Keratinocyte (primary cell): ENCODE results near the gene C17orf75. TPM values are rescaled to one million over a fixed set of nuclear protein-coding genes. Genes with fewer than 3 reads are reported as not detected.

Experiments used
- DNase-seq: peaks from one replicate; pipeline ENCODE4 v3.0.0-alpha.2; 2011; ENCODE audit warnings: low read depth, missing footprints, low spot score
- FAIRE-seq: peaks from 2 replicates; lab custom pipeline; 2011; peaks lifted over from hg19 to GRCh38; lab: Jason Lieb, UNC
- H2AFZ ChIP-seq: 2 replicates; pipeline ENCODE4 v1.6.0; 2012; ENCODE audit warnings: low read length, control low read depth, inconsistent platforms; ENCODE audit not compliant: control insufficient read depth
- H3K27ac ChIP-seq: 2 replicates; pipeline ENCODE4 v1.5.1; 2011; ENCODE audit warnings: low read length; ENCODE audit not compliant: control insufficient read depth, insufficient read depth
- H3K27me3 ChIP-seq: 3 replicates; pipeline ENCODE4 v1.6.0; 2011; ENCODE audit warnings: low read length; ENCODE audit not compliant: control insufficient read depth, insufficient read depth; ENCODE audit errors: extremely low read depth
- H3K36me3 ChIP-seq, 2 experiments: 2 replicates in 1 of 2; 3 replicates in 1 of 2; pipeline ENCODE4 v1.5.1; 2011; ENCODE audit warnings: low read length in 2 of 2, mild to moderate bottlenecking in 1 of 2; ENCODE audit not compliant: control insufficient read depth in 2 of 2, insufficient read depth in 2 of 2; ENCODE audit errors: extremely low read depth in 1 of 2
- H3K4me1 ChIP-seq: 3 replicates; pipeline ENCODE4 v1.5.1; 2011; ENCODE audit warnings: low read length; ENCODE audit not compliant: control insufficient read depth, insufficient read depth; ENCODE audit errors: extremely low read depth
- H3K4me2 ChIP-seq: 3 replicates; pipeline ENCODE4 v1.6.0; 2011; ENCODE audit warnings: low read depth, low read length; ENCODE audit not compliant: control insufficient read depth, insufficient read depth; ENCODE audit errors: extremely low read depth
- H3K4me3 ChIP-seq, 3 experiments: fragments of 200-600 bp in 1 of 3; sonication (generic) in 1 of 3; 2 replicates in 2 of 3; 3 replicates in 1 of 3; pipeline ENCODE4 v1.5.1; 2011 to 2016; ENCODE audit warnings: low read length in 3 of 3, mild to moderate bottlenecking in 3 of 3, control low read depth in 2 of 3, inconsistent platforms in 1 of 3, low read depth in 1 of 3, mixed read lengths in 1 of 3, mixed run types in 1 of 3, moderate library complexity in 1 of 3; ENCODE audit not compliant: control insufficient read depth in 2 of 3, insufficient read depth in 2 of 3; ENCODE audit errors: extremely low read depth in 1 of 3
- H3K79me2 ChIP-seq: 2 replicates; pipeline ENCODE4 v1.6.0; 2012; ENCODE audit warnings: low read length; ENCODE audit not compliant: control insufficient read depth, insufficient read depth
- H3K9ac ChIP-seq: 3 replicates; pipeline ENCODE4 v1.6.0; 2011; ENCODE audit warnings: low read length; ENCODE audit not compliant: control insufficient read depth, insufficient read depth; ENCODE audit errors: extremely low read depth
- H3K9me1 ChIP-seq: 3 replicates; pipeline ENCODE4 v1.6.0; 2011; ENCODE audit warnings: low read length; ENCODE audit not compliant: control insufficient read depth, insufficient read depth; ENCODE audit errors: extremely low read depth
- H3K9me3 ChIP-seq: 2 replicates; pipeline ENCODE4 v1.5.1; 2012; ENCODE audit warnings: low read depth, low read length; ENCODE audit not compliant: control insufficient read depth
- H4K20me1 ChIP-seq: 3 replicates; pipeline ENCODE4 v1.6.0; 2011; ENCODE audit warnings: low read length; ENCODE audit not compliant: control insufficient read depth, insufficient read depth; ENCODE audit errors: extremely low read depth
- EZH2 ChIP-seq: IDR thresholded peaks from one replicate; pipeline ENCODE4 v1.6.1; 2012; ENCODE audit warnings: inconsistent platforms, mild to moderate bottlenecking, low read length, moderate library complexity
- dilution Hi-C: fragments of 300-500 bp; cut with MboI; formaldehyde crosslinking; loops from one replicate; pipeline ENCODE4 v1.7.0; 2020; ENCODE audit warnings: low sequenced_read_pairs; ENCODE audit not compliant: extremely low pct_ligation_motif_present
- polyA plus RNA-seq, 5 experiments: library from polyadenylated mRNA; depleted of rRNA in 3 of 5; stranded (reverse) in 3 of 5; stranded (forward) in 1 of 5; unstranded in 1 of 5; fragments of >200 nt; gene quantifications; 1 replicate in 1 of 5; 2 replicates in 3 of 5; 3 replicates in 1 of 5; pipeline versions ENCODE4 v1.2.1 to v1.2.3, GENCODE V29; 2011 to 2012; ENCODE audit warnings: missing spikeins in 2 of 5, low read depth in 1 of 5, low replicate concordance in 1 of 5
- TF ChIP-seq, protein P1 (sequence below), 3 experiments: IDR thresholded peaks in 1 of 3; conservative IDR thresholded peaks in 1 of 3; optimal IDR thresholded peaks in 1 of 3; 2 replicates in 2 of 3; 3 replicates in 1 of 3; pipeline versions ENCODE3 to v1.5.1; 2011; ENCODE audit warnings: low read length in 3 of 3, mild to moderate bottlenecking in 3 of 3, moderate library complexity in 2 of 3, control low read depth in 1 of 3, inconsistent platforms in 1 of 3; ENCODE audit not compliant: insufficient read depth in 2 of 3; ENCODE audit errors: extremely low read depth in 1 of 3

Gene C17orf75
- polyA plus RNA-seq, 1 donor (not counting 4 experiments of a cell fraction or from before 2014, with no cell fraction given) = 18.7 TPM

DNA sequence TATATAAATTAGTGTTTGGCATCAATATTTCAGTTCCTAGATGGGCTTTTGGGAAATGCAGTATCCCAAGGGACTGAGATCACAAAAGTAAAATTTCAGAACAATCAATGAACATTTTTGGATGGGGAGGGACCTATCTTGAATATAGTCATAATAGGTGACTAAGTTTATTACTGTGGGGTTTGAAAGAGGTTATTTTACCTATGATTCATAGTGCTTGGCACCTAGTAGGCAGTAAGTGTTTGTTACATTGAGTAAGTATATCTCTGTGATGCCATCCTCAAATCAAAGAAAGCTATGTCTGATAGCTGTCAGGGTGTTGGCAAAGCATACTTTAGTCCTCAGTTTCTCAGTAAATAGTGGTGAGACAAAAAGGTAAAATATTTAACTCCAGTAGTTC lies 44.9 kb upstream of the C17orf75 start:
- H3K36me3 ChIP-seq = peaks cover 4 to 14% of the 10 kb centered on the region in 2 experiments
- peak overlapping the region; percentile 2 for H3K27ac ChIP-seq
- H3K9ac ChIP-seq = no peak overlapping the region
- H3K4me2 ChIP-seq = no peak overlapping the region
- no peaks in the 10 kb centered on the region for H3K27me3 ChIP-seq
- FAIRE-seq (no peak), DNase-seq (no peak)
- H3K9me1 ChIP-seq = no peaks in the 10 kb centered on the region
- peaks cover 3% of the 10 kb centered on the region for H3K4me1 ChIP-seq
- no peaks in the 10 kb centered on the region for H3K9me3 ChIP-seq
- dilution Hi-C loops = no loop called here
- H2AFZ ChIP-seq = no peak overlapping the region
- H3K79me2 ChIP-seq = no peaks in the 10 kb centered on the region
- TF ChIP-seq, protein P1, sequence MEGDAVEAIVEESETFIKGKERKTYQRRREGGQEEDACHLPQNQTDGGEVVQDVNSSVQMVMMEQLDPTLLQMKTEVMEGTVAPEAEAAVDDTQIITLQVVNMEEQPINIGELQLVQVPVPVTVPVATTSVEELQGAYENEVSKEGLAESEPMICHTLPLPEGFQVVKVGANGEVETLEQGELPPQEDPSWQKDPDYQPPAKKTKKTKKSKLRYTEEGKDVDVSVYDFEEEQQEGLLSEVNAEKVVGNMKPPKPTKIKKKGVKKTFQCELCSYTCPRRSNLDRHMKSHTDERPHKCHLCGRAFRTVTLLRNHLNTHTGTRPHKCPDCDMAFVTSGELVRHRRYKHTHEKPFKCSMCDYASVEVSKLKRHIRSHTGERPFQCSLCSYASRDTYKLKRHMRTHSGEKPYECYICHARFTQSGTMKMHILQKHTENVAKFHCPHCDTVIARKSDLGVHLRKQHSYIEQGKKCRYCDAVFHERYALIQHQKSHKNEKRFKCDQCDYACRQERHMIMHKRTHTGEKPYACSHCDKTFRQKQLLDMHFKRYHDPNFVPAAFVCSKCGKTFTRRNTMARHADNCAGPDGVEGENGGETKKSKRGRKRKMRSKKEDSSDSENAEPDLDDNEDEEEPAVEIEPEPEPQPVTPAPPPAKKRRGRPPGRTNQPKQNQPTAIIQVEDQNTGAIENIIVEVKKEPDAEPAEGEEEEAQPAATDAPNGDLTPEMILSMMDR (optimal IDR thresholded peaks at IDR 0.05 in 1 of 3, IDR thresholded peaks at IDR 0.05 in 1 of 3, conservative IDR thresholded peaks at IDR 0.05 in 1 of 3; ENCODE audit: extremely low read depth in 1 of 3, insufficient read depth in 2 of 3, low read length in 3 of 3) = no peak
- no peak for TF ChIP-seq EZH2
- H4K20me1 ChIP-seq = peaks cover 2% of the 10 kb centered on the region
- H3K4me3 ChIP-seq = no peak overlapping the region

DNA sequence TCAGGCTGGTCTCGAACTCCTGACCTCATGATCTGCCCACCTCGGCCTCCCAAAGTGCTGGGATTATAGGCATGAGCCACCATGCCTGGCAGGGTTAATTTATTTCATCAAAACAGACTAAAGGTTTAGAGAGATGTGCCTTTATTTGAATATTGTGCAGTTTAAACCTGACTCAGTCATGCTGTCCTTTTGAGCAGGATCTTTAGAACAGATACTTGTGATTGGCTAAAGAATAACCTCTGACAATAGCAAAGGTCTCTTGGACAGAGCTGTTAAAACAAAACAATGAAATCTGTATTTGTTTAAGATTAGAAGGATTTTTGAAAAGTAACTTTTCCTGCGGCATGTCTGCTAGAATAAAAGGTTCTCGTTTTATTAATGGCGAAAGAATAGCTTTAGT lies 44.0 kb upstream of the C17orf75 start:
- H3K9me3 ChIP-seq = no peaks in the 10 kb centered on the region
- H3K27ac ChIP-seq = no peak overlapping the region
- peaks cover 7 to 18% of the 10 kb centered on the region in 2 experiments for H3K36me3 ChIP-seq
- FAIRE-seq (no peak), DNase-seq (no peak)
- no peaks in the 10 kb centered on the region for H3K79me2 ChIP-seq
- no peaks in the 10 kb centered on the region for H3K27me3 ChIP-seq
- no peak overlapping the region for H3K4me2 ChIP-seq
- no peak overlapping the region for H3K9ac ChIP-seq
- H2AFZ ChIP-seq = no peak overlapping the region
- H4K20me1 ChIP-seq = peaks cover 2% of the 10 kb centered on the region
- dilution Hi-C loops = no loop called here
- no peak for TF ChIP-seq EZH2
- TF ChIP-seq, protein P1 (optimal IDR thresholded peaks at IDR 0.05 in 1 of 3, IDR thresholded peaks at IDR 0.05 in 1 of 3, conservative IDR thresholded peaks at IDR 0.05 in 1 of 3; ENCODE audit: extremely low read depth in 1 of 3, insufficient read depth in 2 of 3, low read length in 3 of 3) = no peak
- H3K9me1 ChIP-seq = no peaks in the 10 kb centered on the region
- H3K4me1 ChIP-seq = peaks cover 3% of the 10 kb centered on the region
- no peak overlapping the region for H3K4me3 ChIP-seq
